GM12878 (cell line): ENCODE data around the gene DENND4C. TPM values are rescaled to one million over a fixed set of nuclear protein-coding genes. Genes with fewer than 3 reads are reported as not detected.
A peak's percentile ranks its signal among the peaks of the same experiment; 100 is the strongest.

Experiments
- ATAC-seq: fragments of 200-7000 bp; cut with Tn5 transposase; 3 replicates; pipeline ENCODE4 v1.9.1; 2020; ENCODE audit warnings: mild to moderate bottlenecking, moderate library complexity
- BruUV-seq: library from RNA; stranded (reverse); fragments of 400-500 nt; replicated peaks from 2 replicates; lab custom pipeline; 2021; lab: Mats Ljungman, UMichigan
- CTCF ChIA-PET: fragments of 300-600 bp; sonication (Branson Sonifier 250); formaldehyde crosslinking; extraction: SDS; loops from one replicate; lab custom pipeline; 2021; ENCODE audit warnings: inconsistent platforms; lab: Yijun Ruan, JAX
- POLR2A ChIA-PET: fragments of 350-600 bp; formaldehyde crosslinking; extraction: SDS; loops from one replicate; lab custom pipeline; 2021; ENCODE audit warnings: inconsistent platforms; lab: Charles Lee
- RAD21 ChIA-PET: fragments of 300-600 bp; sonication (Branson Sonifier 250); formaldehyde crosslinking; loops from one replicate; lab custom pipeline; 2023; ENCODE audit warnings: antibody characterized with exemption; ENCODE audit not compliant: unreplicated experiment; lab: Charles Lee
- SMC1A ChIA-PET: fragments of 300-600 bp; sonication (Branson Sonifier 250); formaldehyde crosslinking; loops from one replicate; lab custom pipeline; 2023; ENCODE audit not compliant: unreplicated experiment, uncharacterized antibody; lab: Charles Lee
- DNase-seq: peaks from one replicate; pipeline ENCODE4 v3.0.0-alpha.2; 2011; ENCODE audit warnings: low read depth, low spot score
- FAIRE-seq: peaks from 3 replicates; lab custom pipeline; 2011; peaks lifted over from hg19 to GRCh38; lab: Jason Lieb, UNC
- H2AFZ ChIP-seq: 2 replicates; pipeline ENCODE4 v1.6.0; 2011; ENCODE audit warnings: low read depth, low read length, control low read depth; ENCODE audit not compliant: control insufficient read depth
- H3K27ac ChIP-seq: 2 replicates; pipeline ENCODE4 v1.5.1; 2011; ENCODE audit warnings: control low read depth; ENCODE audit not compliant: control insufficient read depth, insufficient read depth
- H3K27me3 ChIP-seq, 2 experiments: replicated peaks in 1 of 2; 2 replicates each; pipeline versions ENCODE4 v1.6.0 to v1.6.1; 2011; ENCODE audit warnings: low read length in 1 of 2; ENCODE audit not compliant: control insufficient read depth in 2 of 2, insufficient read depth in 2 of 2
- H3K36me3 ChIP-seq, 2 experiments: 2 replicates each; pipeline ENCODE4 v1.5.1; 2011; ENCODE audit warnings: low read length in 1 of 2; ENCODE audit not compliant: control insufficient read depth in 2 of 2, insufficient read depth in 2 of 2
- H3K4me1 ChIP-seq: 2 replicates; pipeline ENCODE4 v1.6.1; 2011; ENCODE audit warnings: mild to moderate bottlenecking, low read length, moderate library complexity, mixed read lengths; ENCODE audit not compliant: control insufficient read depth, insufficient read depth
- H3K4me2 ChIP-seq: 2 replicates; pipeline ENCODE4 v1.6.0; 2011; ENCODE audit warnings: control low read depth; ENCODE audit not compliant: control insufficient read depth, insufficient read depth
- H3K4me3 ChIP-seq: fragments of 200-600 bp; sonication (generic); 2 replicates; pipeline ENCODE4 v1.5.1; 2016
- H3K79me2 ChIP-seq: 2 replicates; pipeline ENCODE4 v1.6.0; 2011; ENCODE audit warnings: low read length; ENCODE audit not compliant: control insufficient read depth, insufficient read depth
- H3K9ac ChIP-seq: 2 replicates; pipeline ENCODE4 v1.8.0; 2011; ENCODE audit warnings: low read length, control low read depth, mixed read lengths; ENCODE audit not compliant: control insufficient read depth, insufficient read depth
- H3K9me3 ChIP-seq: replicated peaks from 3 replicates; pipeline ENCODE4 v1.5.1; 2011; ENCODE audit warnings: mild to moderate bottlenecking, low read length; ENCODE audit not compliant: control insufficient read depth, insufficient read depth
- H4K20me1 ChIP-seq: 2 replicates; pipeline ENCODE4 v1.6.0; 2011; ENCODE audit not compliant: control insufficient read depth, insufficient read depth
- BCL11A ChIP-seq: IDR thresholded peaks from 2 replicates; pipeline ENCODE4 v1.6.1; 2011; ENCODE audit warnings: low read depth, low read length
- BHLHE40 ChIP-seq, 2 experiments: fragments of 450-650 bp in 1 of 2; IDR thresholded peaks; 2 replicates each; pipeline ENCODE4 v1.6.1; 2011 to 2017; ENCODE audit warnings: low read depth in 2 of 2, borderline replicate concordance in 1 of 2, improper control_type of control experiment in 1 of 2, low read length in 1 of 2, mild to moderate bottlenecking in 1 of 2
- CBX5 ChIP-seq: sonication (generic); IDR thresholded peaks from 2 replicates; pipeline ENCODE4 v1.6.1; 2016; ENCODE audit warnings: low read depth, moderate library complexity, mild to moderate bottlenecking, inconsistent platforms
- CHD2 ChIP-seq: IDR thresholded peaks from 2 replicates; pipeline ENCODE4 v1.6.1; 2011; ENCODE audit warnings: low read depth, low read length, improper control_type of control experiment, borderline replicate concordance
- EED ChIP-seq: sonication (generic); IDR thresholded peaks from 2 replicates; pipeline ENCODE4 v1.6.1; 2016; ENCODE audit warnings: antibody characterized with exemption, low read depth
- GATAD2B ChIP-seq: fragments of 450-650 bp; conservative IDR thresholded peaks from 2 replicates; pipeline ENCODE4 v1.6.1; 2017; ENCODE audit warnings: low read depth, mild to moderate bottlenecking, moderate library complexity
- HDGF ChIP-seq: fragments of 450-650 bp; IDR thresholded peaks from 2 replicates; pipeline ENCODE4 v1.6.1; 2016; ENCODE audit warnings: antibody characterized with exemption
- IKZF2 ChIP-seq, 2 experiments: fragments of 450-650 bp; IDR thresholded peaks; 2 replicates each; pipeline ENCODE4 v1.6.1; 2017; ENCODE audit warnings: mild to moderate bottlenecking in 2 of 2, moderate library complexity in 2 of 2
- LARP7 ChIP-seq: fragments of 450-650 bp; IDR thresholded peaks from 2 replicates; pipeline ENCODE4 v1.6.1; 2017; ENCODE audit warnings: mild to moderate bottlenecking
- MTA3 ChIP-seq: IDR thresholded peaks from 2 replicates; pipeline ENCODE4 v1.6.1; 2012; ENCODE audit warnings: low read length, inconsistent platforms, borderline replicate concordance
- MXI1 ChIP-seq: fragments of 150-350 bp; IDR thresholded peaks from 2 replicates; pipeline ENCODE4 v1.6.1; 2011; ENCODE audit warnings: low read depth, mild to moderate bottlenecking, inconsistent platforms, low read length, improper control_type of control experiment
- MYC ChIP-seq: IDR thresholded peaks from 2 replicates; pipeline ENCODE4 v1.6.1; 2011; ENCODE audit warnings: mild to moderate bottlenecking, low read length, moderate library complexity, inconsistent platforms; ENCODE audit not compliant: insufficient read depth, insufficient replicate concordance, insufficient read length, severe bottlenecking
- NR2F1 ChIP-seq: fragments of 450-650 bp; conservative IDR thresholded peaks from 2 replicates; pipeline ENCODE4 v1.6.1; 2017; ENCODE audit warnings: mild to moderate bottlenecking
- WGBS: methylation state at CpG from one replicate; pipeline ENCODE4 v1.1.6; 2016; ENCODE audit warnings: low lambda C conversion rate; ENCODE audit not compliant: insufficient replicate concordance, insufficient coverage; ENCODE audit errors: missing lambda C conversion rate; 5-methylcytosine and 5-hydroxymethylcytosine counted together
- in situ Hi-C: fragments of 300-500 bp; cut with MboI; formaldehyde crosslinking; loops from 9 replicates; pipeline ENCODE4 v1.14.3; 2018; ENCODE audit warnings: mixed read lengths
- intact Hi-C: fragments of 100-400 bp; cut with micrococcal nuclease; formaldehyde crosslinking; loops from one replicate; pipeline ENCODE4 v1.14.2; 2022; ENCODE audit not compliant: unreplicated experiment
- polyA plus RNA-seq, 11 experiments: library from polyadenylated mRNA; depleted of rRNA in 4 of 11; unstranded in 6 of 11; stranded (reverse) in 5 of 11; fragments of >200 nt; fragmentation: Nextera tagmentation in 4 of 11; fragmentation: Illumina TruSeq in 1 of 11; extraction: Ambion mirVana in 4 of 11; extraction: Trizol in 1 of 11; gene quantifications; 1 replicate in 1 of 11; 2 replicates in 10 of 11; pipeline versions ENCODE4 v1.2.1 to v1.2.3, GENCODE V29; 2011 to 2016; ENCODE audit warnings: inconsistent platforms in 2 of 11, missing spikeins in 2 of 11, low read depth in 1 of 11
- total RNA-seq, 4 experiments: library from RNA; depleted of rRNA in 3 of 4; stranded (reverse); fragments of >200 nt in 3 of 4; fragmentation: Illumina TruSeq in 1 of 4; extraction: Trizol in 1 of 4; gene quantifications; 2 replicates each; pipeline versions ENCODE4 v1.2.1 to v1.2.3, GENCODE V29; 2013 to 2021
- TF ChIP-seq, protein P1 (sequence below): IDR thresholded peaks from 2 replicates; pipeline ENCODE4 v1.6.1; 2012; ENCODE audit warnings: low read depth, low read length, improper control_type of control experiment
- TF ChIP-seq, protein P2 (sequence below): fragments of 450-650 bp; IDR thresholded peaks from 2 replicates; pipeline ENCODE4 v1.6.1; 2016; ENCODE audit warnings: mild to moderate bottlenecking
- TF ChIP-seq, protein P3 (sequence below): fragments of 450-650 bp; IDR thresholded peaks from 2 replicates; pipeline ENCODE4 v1.6.1; 2017; ENCODE audit warnings: borderline replicate concordance
- TF ChIP-seq, protein P4 (sequence below): fragments of 450-650 bp; IDR thresholded peaks from 2 replicates; pipeline ENCODE4 v1.6.1; 2017; ENCODE audit warnings: low read depth, mild to moderate bottlenecking, moderate library complexity

Gene DENND4C
- total and polyA plus RNA-seq, 10 of the 15 experiments (the other 5 are each of a cell fraction or from before 2014, with no cell fraction given) = 8.2 to 49.3 (median 24.7) TPM

DNA sequence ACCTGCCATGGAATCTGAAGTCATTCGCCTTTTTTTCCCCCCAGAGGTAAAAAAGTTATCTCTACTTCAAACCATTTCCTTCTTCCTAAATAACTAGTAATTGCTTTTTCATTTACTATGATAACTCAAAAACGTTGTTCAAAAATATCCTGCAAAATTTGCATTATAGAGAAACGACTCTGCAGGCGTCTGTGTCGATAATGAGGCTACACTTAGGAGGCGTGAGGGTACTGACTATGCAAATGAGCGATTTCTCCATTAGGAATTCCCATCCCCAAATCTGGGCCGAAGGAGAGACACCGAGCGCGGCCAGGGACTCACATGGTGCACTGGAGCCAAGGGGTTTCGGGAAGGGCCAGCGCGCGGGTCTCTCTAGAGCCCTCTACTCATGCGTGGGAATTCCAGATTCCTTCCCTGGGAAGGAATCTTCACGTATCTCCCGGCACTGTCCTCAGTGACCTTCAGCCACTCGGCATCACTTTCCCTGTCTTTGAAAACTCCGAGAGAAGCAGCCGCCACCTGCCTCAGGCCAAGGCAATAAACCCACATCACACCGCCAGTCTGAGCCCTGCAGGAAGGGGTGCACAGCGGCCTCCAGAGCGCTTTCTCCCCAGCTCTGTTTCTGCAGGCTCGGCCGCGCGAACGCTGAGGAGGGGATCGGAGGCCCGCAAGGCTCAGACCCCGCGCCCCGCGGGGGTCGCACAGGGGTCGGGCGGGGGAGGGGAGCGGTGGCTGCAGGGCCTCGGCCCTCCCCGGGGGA, 718 bp upstream of the DENND4C start:
- Histone ChIP-seq H3K4me3 (peak overlapping the region; percentile 79), H3K27ac (peak overlapping the region; percentile 23; the same call in 1 of the 2 replicates), H2AFZ (peak overlapping the region; percentile 73), H3K27me3 (no peaks in the 10 kb centered on the region), H3K9me3 (no peaks in the 10 kb centered on the region), H3K79me2 (peaks cover 41% of the 10 kb centered on the region), H3K36me3 (no peaks in the 10 kb centered on the region), H3K9ac (peak overlapping the region; percentile 27; the same call in 1 of the 2 replicates), H3K4me1 (no peaks in the 10 kb centered on the region), H4K20me1 (no peaks in the 10 kb centered on the region), H3K4me2 (peak overlapping the region; percentile 65)
- ATAC-seq (peak; percentile 74), DNase-seq (no peak), FAIRE-seq (peak; percentile 27)
- ChIA-PET SMC1A (no interaction called here), CTCF (interaction anchor here (1.7 kb wide), 1 partner anchor 45 kb away, joined by 4 read pairs; no protein-coding TSS in a partner anchor), POLR2A (interaction anchor here (0.8 to 1.8 kb wide), 6 partner anchors 11 to 227 kb away, joined by 3 to 6 read pairs (median 3); no protein-coding TSS in a partner anchor), RAD21 (interaction anchor here (1.1 to 4.1 kb wide), 6 partner anchors 45 to 228 kb away, joined by 3 to 19 read pairs (median 4); no protein-coding TSS in a partner anchor)
- BruUV-seq = no TSS peak
- WGBS = 17% methylated on average over 24 of the region's 41 CpGs
- in situ Hi-C loops (no loop called here), intact Hi-C loops (loop anchor here (1.0 to 5.0 kb wide), 8 partner anchors 43 to 228 kb away; partner anchors contain the start of genes HAUS6, PLIN2 and RRAGA)
- TF ChIP-seq IKZF2 (IDR thresholded peaks at IDR 0.05) = peak in 1 of 2 experiments; percentile 9; a peak in 2 of 4 replicates
- TF ChIP-seq, protein P1, sequence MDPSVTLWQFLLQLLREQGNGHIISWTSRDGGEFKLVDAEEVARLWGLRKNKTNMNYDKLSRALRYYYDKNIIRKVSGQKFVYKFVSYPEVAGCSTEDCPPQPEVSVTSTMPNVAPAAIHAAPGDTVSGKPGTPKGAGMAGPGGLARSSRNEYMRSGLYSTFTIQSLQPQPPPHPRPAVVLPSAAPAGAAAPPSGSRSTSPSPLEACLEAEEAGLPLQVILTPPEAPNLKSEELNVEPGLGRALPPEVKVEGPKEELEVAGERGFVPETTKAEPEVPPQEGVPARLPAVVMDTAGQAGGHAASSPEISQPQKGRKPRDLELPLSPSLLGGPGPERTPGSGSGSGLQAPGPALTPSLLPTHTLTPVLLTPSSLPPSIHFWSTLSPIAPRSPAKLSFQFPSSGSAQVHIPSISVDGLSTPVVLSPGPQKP = no peak
- 0 out of 2 replicates have a peak, but pooled peaks have one; percentile 42 for TF ChIP-seq GATAD2B
- 0 out of 4 replicates have a peak, but pooled peaks of 1 of the 2 experiments have one; percentile 4 for TF ChIP-seq BHLHE40 (IDR thresholded peaks at IDR 0.05; ENCODE audit: borderline replicate concordance in 1 of 2, low read depth in 2 of 2, low read length in 1 of 2)
- TF ChIP-seq CBX5 = no peak
- TF ChIP-seq CHD2 = 0 out of 2 replicates have a peak, but pooled peaks have one; percentile 14
- TF ChIP-seq MTA3 = no peak; the same call in 1 of the 2 replicates
- no peak for TF ChIP-seq MYC
- TF ChIP-seq LARP7 = no peak
- TF ChIP-seq NR2F1 = no peak
- TF ChIP-seq EED = peak; percentile 70
- TF ChIP-seq, protein P2, sequence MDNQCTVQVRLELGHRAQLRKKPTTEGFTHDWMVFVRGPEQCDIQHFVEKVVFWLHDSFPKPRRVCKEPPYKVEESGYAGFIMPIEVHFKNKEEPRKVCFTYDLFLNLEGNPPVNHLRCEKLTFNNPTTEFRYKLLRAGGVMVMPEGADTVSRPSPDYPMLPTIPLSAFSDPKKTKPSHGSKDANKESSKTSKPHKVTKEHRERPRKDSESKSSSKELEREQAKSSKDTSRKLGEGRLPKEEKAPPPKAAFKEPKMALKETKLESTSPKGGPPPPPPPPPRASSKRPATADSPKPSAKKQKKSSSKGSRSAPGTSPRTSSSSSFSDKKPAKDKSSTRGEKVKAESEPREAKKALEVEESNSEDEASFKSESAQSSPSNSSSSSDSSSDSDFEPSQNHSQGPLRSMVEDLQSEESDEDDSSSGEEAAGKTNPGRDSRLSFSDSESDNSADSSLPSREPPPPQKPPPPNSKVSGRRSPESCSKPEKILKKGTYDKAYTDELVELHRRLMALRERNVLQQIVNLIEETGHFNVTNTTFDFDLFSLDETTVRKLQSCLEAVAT = 0 out of 2 replicates have a peak, but pooled peaks have one; percentile 22
- TF ChIP-seq BCL11A = no peak
- TF ChIP-seq, protein P3, sequence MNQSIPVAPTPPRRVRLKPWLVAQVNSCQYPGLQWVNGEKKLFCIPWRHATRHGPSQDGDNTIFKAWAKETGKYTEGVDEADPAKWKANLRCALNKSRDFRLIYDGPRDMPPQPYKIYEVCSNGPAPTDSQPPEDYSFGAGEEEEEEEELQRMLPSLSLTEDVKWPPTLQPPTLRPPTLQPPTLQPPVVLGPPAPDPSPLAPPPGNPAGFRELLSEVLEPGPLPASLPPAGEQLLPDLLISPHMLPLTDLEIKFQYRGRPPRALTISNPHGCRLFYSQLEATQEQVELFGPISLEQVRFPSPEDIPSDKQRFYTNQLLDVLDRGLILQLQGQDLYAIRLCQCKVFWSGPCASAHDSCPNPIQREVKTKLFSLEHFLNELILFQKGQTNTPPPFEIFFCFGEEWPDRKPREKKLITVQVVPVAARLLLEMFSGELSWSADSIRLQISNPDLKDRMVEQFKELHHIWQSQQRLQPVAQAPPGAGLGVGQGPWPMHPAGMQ = no peak
- TF ChIP-seq MXI1 = 0 out of 2 replicates have a peak, but pooled peaks have one; percentile 28
- TF ChIP-seq HDGF = 0 out of 2 replicates have a peak, but pooled peaks have one; percentile 60
- TF ChIP-seq, protein P4, sequence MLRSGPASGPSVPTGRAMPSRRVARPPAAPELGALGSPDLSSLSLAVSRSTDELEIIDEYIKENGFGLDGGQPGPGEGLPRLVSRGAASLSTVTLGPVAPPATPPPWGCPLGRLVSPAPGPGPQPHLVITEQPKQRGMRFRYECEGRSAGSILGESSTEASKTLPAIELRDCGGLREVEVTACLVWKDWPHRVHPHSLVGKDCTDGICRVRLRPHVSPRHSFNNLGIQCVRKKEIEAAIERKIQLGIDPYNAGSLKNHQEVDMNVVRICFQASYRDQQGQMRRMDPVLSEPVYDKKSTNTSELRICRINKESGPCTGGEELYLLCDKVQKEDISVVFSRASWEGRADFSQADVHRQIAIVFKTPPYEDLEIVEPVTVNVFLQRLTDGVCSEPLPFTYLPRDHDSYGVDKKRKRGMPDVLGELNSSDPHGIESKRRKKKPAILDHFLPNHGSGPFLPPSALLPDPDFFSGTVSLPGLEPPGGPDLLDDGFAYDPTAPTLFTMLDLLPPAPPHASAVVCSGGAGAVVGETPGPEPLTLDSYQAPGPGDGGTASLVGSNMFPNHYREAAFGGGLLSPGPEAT = peak; percentile 50
